Stimulated activated CD4-positive, alpha-beta T cell treated with anti-CD3 and anti-CD28 coated beads, Interleukin-15, amount 100 ng/mL, for 48 hours (primary cell): ENCODE data around the gene LIN9.
"Not testable (repeated sequence)": the region's sequence is repeated elsewhere in the genome, so short reads cannot be mapped to it uniquely, and the experiment has no call there.

Source experiments
- DNase-seq, 2 donors: peaks; one replicate each; pipeline ENCODE4 v3.0.0-alpha.2; 2020; ENCODE audit warnings: low read depth in 2 of 2

The LIN9 gene, protein sequence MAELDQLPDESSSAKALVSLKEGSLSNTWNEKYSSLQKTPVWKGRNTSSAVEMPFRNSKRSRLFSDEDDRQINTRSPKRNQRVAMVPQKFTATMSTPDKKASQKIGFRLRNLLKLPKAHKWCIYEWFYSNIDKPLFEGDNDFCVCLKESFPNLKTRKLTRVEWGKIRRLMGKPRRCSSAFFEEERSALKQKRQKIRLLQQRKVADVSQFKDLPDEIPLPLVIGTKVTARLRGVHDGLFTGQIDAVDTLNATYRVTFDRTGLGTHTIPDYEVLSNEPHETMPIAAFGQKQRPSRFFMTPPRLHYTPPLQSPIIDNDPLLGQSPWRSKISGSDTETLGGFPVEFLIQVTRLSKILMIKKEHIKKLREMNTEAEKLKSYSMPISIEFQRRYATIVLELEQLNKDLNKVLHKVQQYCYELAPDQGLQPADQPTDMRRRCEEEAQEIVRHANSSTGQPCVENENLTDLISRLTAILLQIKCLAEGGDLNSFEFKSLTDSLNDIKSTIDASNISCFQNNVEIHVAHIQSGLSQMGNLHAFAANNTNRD

GRCh38 chr1:226308723-226309397, at the start of gene LIN9:
Gene LIN9, minus strand, starts transcription at chr1:226309164. Its CDS starts 25 bp downstream, at chr1:226309139.
- DNase-seq, result peak; percentile 84 to 90

GRCh38 chr1:226357416-226357815, 48.5 kb upstream of the LIN9 start:
- no peak for DNase-seq

DNA sequence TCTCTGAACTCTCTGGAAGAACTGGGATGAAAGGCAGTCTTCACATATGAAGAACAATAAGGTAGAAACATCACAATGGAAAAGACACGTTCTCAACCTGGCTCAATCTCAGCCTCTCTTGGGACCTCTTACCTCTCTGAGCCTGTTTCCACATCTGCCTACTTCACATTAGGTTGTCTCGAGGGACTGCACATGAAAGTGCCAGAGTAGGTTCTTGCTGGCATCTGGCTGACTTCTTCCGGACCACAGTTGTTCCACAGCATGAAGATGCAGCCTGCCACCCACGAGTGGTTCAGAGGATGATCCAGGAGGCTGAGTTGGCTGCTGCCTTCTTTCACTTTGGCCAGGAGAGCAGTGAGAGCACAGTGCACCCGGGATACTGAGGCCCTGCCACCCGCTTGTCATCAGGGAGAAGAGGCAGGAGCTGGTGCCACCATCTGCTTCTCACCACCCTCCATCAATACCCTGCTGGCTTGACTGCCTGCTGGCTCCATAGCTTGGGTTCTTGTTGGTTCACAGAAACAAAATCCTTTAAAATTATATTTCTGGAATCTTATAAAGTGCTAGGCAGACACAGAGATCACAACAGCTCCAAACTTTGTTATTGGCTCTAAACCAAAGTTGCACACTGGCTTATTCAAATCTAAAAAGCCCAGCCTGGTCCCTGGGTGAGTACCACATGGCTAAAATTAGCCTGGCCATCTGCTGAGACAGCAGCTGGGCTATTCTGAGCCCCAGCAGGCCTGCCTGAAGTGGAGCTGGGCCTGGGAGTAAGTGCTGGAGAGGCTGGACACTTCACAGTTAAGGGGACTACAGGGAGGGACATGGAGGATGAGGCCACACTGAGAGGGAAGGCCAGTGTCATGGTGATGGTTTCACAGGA, 46.9 kb upstream of the LIN9 start:
- DNase-seq, result no peak

- DNase-seq, result no peak
Observed at GRCh38 chr1:226355016-226355415, 46.1 kb upstream of the LIN9 start.

DNA sequence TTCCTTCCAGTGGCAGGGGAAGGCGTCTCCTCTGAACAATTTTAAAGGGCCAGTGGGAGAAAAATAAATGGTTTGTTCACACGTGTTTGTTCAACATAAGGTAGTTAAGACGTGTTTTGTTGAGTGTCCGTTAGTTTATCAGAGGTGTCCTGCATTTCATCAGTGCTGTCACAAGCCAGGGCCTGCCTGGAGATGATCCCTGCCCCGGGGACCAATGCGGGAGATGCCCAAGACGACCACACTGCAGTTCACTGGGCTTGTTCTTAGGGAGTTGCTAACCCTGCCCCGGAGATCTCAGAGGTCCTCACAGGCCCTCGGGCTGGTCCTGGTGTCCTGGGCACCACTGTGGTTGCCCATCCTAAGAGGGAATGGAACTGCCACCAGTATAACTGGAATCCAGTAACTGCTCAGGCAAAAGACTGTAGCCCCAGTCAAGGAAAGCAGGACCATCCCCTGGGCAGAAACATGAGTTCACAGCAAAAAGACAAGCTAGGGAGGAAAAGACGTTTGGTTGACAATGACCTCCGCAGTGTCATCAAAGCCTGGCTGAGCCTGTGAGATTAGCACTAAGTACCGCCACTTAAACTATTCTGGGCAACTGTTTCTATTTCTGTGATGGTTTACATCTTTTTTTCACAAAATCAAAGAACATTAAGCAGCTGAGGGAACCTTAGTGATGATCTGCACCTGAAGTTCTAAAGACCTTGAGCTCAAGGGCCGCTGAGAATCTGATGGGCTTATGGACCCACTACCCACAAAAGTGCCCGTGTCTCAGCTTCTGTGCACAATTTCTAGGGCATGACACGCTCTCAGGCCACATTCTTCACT, 44.9 kb upstream of the LIN9 start:
- no peak for DNase-seq

- no peak for DNase-seq
Observed at GRCh38 chr1:226351709-226352108, 42.7 kb upstream of the LIN9 start.

DNA sequence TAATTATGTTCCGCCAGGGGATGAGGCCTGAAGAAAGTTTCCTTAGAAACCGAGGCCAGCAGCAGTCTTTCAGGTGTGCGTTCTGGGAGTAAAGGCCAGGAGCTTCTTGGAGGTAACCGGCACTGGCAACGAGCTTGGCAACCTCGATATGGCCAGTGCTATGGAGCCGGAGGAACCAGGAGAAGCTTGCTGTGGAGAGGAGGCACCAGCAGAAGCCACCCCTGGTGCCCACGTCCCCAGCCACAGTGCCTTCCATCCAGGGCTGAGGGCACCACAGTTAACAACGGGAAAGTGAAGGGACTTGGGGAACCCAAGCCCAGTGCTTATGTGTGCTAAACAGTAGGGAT, 41.5 kb upstream of the LIN9 start:
- no peak for DNase-seq

DNA sequence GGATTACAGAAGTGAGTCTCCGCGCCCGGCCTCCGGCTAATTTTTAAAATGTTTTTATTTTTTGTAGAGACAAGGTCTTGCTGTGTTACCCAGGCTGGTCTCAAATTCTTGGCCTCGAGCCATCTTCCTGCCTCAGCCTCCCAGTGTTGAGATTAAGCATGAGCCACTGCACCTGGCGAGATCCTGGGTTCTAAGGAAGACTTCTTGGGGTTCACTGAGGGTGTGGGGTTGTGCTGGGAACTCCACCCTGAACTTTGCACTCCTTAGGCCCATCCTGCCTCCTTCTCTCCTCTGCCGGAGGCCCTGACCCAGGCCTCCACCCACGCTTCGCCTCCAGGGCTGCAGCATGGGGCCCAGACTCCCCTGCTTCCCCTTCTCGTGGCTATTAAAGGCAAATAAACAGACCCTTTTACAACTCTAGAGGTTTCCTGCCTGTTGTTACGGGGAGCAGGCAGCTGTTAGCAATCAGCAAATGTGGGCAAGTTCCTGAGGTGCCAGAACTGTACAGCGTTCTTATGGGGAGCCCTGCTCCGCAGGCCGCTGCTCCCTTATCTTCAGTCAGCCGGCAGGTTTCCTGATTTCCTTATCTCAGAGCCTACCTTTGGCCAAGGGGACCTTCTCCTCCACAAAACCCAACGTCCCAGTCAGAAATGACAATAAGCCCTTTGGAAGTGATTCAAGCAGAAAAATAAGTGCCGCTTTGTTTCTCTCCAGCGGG, 41.0 kb upstream of the LIN9 start:
- DNase-seq, result no peak

GRCh38 chr1:226349081-226349480, 40.1 kb upstream of the LIN9 start:
- no peak for DNase-seq

DNA sequence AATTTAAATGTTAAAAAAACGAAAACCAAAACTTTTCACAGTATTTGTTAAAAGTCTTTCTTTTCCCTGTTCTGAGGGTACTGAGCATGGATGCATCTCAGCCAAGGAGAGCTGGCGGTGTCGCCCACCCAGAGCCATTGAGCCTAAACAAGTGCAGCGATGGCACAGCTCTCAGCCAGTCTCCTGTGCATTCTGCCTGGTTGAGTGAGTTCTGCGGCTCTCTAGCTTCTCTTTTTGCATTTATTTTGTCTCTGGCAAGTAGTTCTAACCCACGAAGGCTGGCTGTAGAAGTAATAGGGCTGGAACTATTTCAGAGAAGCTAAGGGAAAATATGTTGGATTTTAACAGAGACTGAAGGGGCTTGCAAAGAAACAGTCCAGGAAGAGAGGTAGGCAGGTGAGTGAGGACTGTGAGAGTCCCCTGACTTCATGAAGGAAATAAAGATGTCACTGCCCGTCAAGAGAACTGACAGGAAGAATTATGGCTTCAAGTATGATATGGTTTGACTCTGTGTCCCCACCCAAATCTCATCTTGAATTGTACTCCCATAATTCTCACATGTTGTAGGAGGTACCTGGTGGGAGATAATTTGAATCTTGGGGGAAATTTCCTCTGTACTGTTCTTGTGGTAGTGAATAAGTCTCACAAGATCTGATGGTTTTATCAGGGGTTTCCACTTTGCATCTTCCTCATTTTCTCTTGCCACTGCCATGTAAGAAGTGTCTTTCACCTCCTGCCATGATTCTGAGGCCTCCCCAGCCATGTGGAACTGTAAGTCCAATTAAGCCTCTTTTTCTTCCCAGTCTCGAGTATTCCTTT, 35.7 kb upstream of the LIN9 start:
- no peak for DNase-seq

DNA sequence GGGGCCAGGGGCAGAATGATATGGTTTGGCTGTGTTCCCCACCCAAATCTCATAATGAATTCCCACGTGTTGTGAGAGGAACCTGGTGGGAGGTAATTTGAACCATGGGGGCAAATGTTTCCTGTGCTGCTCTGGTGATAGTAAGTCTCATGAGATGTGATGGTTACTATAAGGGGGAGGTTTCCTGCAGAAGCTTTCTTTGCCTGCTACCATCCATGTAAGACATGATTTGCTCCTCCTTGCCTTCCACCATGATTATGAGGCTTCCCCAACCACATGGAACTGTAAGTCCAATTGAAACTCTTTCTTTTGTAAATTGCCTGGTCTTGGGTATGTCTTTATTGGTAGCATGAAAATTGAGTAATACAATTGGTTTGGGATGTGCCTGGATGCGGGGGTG, 33.7 kb upstream of the LIN9 start:
- DNase-seq, result no peak

DNA sequence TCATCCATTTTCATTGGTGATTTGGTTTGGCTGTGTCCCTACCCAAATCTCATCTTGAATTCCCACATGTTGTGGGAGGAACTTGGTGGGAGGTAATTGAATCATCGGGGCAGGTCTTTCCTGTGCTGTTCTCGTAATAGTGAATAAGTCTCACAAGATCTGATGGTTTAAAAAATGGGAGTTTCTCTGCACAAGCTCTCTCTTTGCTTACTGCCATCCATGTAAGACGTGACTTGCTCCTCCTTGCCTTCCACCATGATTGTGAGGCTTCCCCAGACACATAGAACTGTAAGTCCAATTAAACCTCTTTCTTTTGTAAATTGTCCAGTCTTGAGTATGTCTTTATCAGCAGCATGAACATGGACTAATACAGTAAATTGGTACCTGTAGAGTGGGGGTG, 31.1 kb upstream of the LIN9 start:
- not testable (repeated sequence) for DNase-seq

- DNase-seq, result no peak
Observed at GRCh38 chr1:226337276-226337875, 28.4 kb upstream of the LIN9 start.

GRCh38 chr1:226335661-226336060, 26.7 kb upstream of the LIN9 start:
- DNase-seq, result no peak

- no peak for DNase-seq
Observed at GRCh38 chr1:226332947-226333346, 24.0 kb upstream of the LIN9 start.

DNA sequence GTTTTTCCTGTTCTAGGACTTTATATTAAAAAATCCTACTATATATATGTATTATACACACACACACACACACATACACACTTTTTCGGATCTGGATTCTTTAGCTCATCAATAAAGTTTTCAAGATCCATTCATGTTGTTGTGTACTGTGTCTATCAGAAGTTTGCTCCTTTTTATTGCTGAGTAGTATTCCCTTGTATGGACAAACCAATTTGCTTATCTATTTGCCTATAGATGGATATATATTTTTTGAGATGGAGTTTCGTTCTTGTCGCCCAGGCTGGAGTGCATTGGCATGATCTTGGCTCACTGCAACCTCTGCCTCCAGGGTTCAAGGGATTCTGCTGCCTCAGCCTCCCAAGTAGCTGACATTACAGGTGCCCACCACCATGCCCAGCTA, 20.3 kb upstream of the LIN9 start:
- DNase-seq, result no peak

- no peak for DNase-seq
Observed at GRCh38 chr1:226327761-226328162, 18.8 kb upstream of the LIN9 start.

DNA sequence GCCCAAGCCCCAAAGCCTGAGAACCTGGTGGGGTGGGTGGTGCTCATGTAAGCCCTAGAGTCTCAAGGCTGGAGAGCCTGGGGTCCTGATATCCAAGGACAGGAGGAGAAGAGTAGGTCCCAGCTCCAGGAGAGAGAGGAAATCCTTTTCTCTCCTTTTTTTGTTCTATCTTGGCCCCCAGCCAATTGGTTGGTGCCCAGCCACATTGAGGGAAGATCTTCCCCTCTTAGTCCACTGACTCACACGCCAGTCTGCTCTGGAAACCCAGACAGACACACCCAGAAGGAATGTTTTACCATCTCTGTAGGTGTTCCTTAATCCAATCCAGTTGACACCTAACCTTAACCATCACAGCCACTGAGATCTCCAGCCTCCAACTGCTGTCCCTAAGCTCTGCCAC, 16.2 kb upstream of the LIN9 start:
- DNase-seq, result no peak

DNA sequence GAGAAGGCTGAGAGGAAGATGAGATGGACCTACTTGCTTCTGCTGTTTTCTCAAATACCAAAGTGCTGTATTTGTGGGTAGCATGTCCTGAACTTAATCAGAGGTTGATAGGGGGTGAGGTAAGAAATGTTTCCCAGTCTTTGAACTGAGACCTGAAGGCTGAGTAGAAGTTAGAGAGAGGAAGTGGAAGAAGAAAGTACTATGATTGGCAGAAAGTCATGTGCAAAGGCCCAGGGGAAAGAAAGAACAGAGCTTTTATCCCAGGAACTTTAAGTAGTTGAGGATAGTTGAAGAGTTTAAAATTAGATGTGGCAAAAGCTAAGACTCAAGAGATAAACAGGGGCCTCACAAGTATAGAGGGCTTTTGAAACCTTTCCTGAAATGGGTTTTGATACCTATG, 15.5 kb upstream of the LIN9 start:
- no peak for DNase-seq
